HG02970 (cell line): ENCODE measurements around the gene PPIB.
"Not testable (repeated sequence)": the region's sequence is repeated elsewhere in the genome, so short reads cannot be mapped to it uniquely, and the experiment has no call there.

Source experiments
- ATAC-seq: cut with Tn5 transposase; IDR thresholded peaks from one replicate; pipeline ENCODE4 v1.9.1; 2021; ENCODE audit warnings: mild to moderate bottlenecking, moderate library complexity, moderate number of reproducible peaks; ENCODE audit not compliant: unreplicated experiment, low FRiP score

The PPIB gene

GRCh38 chr15:64143276-64143675 lies 19.5 kb downstream of the PPIB start:
- ATAC-seq: no peak

DNA sequence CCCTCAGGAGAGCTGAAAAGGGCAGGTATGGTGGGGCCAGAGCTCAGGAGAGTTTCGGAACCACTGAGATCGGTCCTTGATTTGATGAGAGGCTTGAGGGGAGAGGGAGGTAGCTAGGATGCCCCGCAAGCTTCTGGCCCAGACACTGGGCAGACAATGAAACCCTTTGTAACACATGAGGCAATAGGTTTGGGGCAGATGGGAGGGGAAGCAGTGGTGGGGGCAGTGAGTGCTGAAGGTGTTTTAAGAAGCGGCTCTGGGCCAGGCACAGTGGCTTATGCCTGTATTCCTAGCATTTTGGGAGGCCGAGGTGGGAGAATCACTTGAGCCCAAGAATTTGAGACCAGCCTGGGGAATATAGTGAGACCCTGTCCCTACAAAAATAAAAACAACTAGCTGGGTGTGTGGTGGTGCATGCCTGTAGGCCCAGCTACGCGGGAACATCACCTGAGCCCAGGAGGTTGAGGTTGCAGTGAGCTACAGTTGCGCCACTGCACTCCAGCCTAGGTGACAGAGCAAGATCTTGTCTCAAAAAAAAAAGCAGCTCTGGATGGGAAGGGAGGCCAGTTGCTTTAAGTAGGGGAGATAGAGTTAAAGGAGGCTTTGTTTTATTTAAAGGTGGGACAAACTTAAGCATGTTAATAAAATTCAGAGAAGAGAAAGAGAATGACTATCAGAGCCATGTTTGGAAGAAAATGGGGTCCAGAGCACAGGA lies 20.9 kb downstream of the PPIB start:
- no peak for ATAC-seq

DNA sequence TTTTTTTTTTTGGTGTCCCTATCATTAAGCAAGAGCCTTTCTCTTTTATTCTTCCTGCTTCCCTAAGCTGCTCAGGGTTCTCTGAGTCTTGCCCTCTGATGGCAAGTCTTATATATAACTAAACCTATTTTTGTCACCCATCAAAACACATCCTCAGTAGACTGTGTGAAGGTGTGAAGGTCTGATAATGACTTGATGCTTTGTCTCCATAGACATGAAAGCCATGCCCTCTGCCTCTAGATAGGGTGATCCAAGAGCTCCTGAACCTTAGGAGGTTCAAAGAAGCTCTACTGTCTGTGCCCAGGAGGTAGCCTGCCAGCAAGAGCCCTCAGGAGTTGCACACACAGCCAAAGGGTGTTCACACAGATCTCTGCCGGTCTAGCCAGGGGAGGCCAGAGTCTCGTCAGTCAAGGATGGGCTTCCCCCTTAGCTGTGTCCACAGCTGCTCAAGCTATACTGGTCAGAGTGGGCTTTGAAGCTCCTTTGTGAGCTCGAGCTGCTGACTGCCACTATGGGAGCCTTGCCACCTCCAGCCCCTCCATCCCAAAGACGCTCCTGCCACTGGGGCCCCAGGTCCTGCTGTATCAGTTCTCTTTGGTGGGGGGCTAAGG lies 24.4 kb downstream of the PPIB start:
- no peak for ATAC-seq

DNA sequence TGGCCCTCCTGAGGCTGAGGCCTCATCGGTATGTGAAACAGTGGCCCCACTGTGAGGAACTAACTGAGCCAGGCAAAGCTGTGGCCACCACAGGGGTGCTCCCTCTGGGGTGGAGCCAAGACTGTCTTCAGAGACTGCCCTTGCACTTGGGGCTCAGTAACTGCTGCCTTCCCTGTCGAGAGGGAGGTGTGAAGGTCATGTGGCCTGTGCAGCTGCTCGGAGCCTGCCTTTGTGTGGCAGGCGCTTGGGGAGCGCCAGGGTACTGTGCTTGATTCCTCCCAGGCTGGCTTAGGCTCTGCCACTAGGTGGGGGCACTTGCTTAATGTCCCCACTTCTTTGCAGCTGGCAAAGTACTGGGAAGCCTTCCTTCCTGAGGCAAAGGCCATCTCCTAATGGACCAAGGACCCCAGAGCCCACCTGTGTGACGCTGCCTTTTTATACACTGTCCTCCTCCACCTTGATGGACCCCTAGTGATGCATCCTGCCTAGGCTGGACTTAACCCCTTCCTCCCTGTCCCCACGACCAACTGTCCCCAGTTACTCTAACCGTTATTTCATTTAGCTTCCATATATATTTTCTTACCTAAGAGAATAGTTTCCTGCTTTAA lies 25.5 kb downstream of the PPIB start:
- no peak for ATAC-seq

DNA sequence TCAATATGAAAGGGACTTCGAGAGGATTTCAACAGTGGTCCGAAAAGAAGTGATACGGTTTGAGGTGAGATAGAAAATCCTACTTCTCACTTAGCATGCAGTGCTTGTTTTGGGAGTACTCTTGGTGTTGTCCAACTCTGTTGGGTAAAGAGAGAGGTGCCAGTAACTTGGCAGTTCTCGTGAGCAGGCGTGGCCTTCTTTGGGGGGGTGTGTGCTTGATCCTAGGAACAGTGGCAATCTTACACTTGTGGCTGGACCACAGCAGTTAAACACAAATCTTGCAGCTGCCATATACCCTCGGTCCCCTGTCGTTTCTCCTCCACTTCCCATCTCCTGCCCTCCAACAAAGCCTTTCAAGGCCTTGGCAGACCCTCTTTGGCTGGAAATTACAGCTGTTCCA lies 26.5 kb downstream of the PPIB start:
- ATAC-seq: no peak

GRCh38 chr15:64134345-64134829 lies 28.4 kb downstream of the PPIB start:
- no peak for ATAC-seq

- no peak for ATAC-seq
Measured at GRCh38 chr15:64133623-64134344, 29.0 kb downstream of the PPIB start.

DNA sequence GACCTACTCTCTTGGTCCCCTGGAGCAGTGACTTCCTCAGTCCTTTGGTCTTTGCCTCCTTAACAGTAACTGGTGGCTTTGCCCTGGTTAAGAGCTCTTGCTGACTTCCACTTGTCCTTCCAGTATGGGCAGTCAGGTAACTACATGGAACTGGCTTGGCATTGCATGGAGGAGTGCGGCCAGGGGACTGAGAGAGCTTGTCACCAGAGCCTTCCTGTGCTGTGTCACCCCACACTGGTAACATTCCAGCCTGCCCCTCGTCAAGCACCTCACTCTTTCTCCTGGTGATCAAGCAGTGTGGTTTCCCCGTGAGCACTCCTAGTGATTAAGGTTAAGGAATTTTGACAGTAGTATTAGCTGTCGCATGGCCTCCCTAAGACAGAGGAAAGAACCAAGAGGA lies 30.6 kb downstream of the PPIB start:
- no peak for ATAC-seq

DNA sequence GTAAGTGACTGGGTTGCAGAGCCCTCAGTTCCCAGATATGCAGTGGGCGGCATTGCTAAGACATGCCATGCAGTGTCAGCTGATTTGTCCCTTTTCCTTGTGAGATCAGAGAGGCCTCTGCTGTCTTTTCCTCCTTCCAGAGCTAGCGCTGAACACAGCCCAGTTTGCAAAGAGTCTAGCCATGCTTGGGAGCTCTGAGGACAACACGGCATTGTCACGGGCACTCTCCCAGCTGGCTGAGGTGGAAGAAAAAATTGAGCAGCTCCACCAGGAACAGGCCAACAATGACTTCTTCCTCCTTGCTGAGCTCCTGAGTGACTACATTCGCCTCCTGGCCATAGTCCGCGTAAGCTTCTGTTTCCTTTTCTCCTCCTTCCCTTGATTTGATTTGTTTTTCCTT lies 31.3 kb downstream of the PPIB start:
- no peak for ATAC-seq

DNA sequence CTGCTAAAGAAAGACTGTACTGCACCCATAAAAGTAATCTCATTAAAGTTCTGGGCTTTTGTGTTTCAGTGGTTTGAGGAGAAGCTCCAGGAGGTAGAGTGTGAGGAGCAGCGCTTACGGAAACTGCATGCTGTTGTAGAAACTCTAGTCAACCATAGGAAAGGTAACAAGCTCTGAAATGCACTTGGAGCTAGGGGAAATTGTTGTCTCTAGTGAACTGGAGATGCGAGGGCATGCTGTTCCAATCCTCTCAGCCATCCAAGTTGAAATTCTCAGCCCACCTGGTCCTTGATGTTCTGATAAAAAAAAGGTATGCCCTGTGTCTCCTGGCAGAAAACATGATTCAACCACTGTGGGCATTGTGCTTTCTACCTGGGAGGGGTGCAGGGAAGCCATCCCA lies 32.7 kb downstream of the PPIB start:
- ATAC-seq: no peak

- no peak for ATAC-seq
Measured at GRCh38 chr15:64127521-64128270, 35.1 kb downstream of the PPIB start.

GRCh38 chr15:64125978-64126377 lies 36.8 kb downstream of the PPIB start:
- ATAC-seq: no peak

DNA sequence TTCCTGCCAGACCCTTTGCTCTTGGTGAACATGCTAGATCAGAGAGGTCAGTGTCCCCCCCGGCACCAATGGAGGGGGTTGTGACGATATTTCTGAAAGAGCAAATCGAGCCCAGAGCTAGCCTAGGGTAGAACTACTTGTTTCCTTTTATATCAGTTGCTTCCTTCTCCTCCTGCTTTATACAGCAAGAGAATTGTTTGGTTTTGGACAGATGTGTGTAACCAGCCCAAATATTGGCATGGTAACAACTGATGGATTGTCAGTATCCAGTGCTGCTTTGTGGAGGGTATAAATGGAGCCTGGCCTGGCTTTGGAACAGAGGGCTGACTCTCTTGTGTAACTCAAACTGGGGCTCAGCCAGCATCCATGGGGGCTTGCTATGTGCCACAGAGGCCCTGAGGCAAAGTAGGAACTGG lies 39.9 kb downstream of the PPIB start:
- ATAC-seq: no peak

DNA sequence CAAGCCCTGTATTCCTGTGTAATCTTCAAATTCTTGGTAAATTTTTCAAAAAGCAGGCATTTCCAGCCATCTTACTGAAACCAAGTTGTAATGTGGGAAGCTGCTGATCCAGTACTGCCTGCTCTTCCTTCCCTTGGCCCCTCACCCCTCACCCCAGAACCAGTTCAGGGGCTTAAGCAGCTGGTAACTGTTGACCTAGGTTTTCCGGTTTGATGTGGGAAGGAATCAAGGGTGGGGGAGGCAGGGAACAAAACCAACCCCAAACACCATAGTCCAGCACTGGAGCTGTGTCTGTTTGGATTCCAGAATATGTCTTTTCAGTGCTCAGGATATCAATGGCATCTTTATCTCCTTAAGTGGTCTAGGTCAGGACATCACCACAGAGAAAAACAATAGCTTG lies 40.4 kb downstream of the PPIB start:
- ATAC-seq: no peak

DNA sequence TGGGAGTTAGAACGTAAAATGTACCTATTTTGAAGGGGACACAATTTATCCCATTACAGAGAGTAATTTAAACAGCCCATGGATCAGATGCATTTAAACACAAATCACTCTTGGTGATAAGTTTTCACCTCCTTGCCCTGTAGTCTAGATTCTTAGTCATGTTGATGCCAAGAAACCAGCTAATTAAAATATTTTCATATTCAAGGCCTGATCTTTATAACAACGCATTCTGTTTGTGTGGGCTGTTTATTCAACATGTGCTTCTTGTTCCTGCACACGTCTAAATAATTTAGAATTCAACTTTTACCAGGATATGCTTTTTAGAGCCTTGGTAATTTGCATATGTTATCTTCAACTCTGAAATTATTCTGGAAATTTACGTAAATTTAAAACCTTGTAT lies 41.2 kb downstream of the PPIB start:
- ATAC-seq: no peak

GRCh38 chr15:64120322-64120721 lies 42.5 kb downstream of the PPIB start:
- ATAC-seq: not testable (repeated sequence)

DNA sequence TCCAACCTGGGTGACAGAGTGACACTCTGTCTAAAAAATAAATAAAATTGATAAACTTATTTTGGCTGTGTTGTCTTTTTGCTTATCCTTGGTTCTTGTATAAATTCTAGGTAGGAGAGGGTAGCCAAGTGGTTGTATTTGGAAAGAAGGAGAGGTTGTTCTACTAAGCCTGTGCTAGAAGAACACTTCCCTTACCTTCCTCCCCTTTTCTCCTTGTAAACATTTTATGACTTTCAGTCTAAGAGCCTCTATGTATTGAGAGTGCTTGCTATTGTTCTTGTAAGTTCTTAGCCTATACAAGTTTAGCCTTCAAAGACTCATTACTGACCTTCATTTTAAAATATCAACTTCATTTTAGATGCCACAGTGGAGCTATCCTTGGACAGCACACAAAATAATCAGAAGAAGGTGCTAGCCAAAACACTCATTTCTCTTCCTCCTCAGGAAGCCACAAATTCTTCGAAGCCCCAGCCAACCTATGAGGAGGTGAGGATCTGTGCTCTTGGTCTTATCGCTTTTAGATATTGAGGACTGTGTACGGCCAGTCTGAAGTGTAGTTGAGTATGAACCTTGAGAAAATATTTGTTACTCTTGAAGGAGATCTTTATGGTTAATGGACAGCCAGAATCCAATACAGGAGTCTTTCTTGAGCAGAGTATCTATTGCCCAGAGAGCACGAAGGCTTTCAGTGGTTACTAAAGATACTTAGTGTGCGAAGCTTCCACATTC lies 44.9 kb downstream of the PPIB start:
- ATAC-seq: no peak

GRCh38 chr15:64112904-64113303 lies 49.9 kb downstream of the PPIB start:
- ATAC-seq: no peak

DNA sequence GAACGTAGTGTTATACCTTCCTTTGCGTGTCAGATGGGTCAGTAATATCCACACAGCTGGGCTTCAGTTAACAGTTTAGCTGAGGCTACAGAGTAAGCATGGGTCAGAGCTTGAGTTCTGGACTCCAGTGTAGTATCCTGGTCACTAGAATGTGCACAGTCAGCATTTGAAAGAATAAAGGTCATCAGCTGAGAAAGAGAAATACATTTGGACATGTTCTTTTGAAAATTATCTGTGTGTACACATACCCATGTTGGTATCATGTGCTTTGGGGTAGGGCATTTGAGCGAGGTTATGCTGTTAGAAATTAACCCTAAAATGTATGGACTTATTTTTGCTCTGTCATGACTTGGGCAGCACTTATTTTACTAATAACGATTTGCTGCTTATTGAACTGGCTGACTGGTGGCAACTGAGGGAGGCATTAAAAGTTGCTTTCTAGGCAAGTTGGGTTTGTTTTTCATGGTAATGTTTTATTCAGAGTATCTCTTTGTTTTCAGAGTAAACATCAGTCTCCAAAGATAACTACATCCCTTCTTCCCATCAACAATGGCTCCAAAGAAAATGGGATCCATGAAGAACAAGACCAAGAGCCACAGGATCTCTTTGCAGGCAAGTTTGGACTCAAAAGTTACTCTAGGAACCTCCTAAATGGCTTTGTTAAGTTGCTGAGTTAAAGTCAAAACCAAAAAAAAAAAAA lies 50.6 kb downstream of the PPIB start:
- no peak for ATAC-seq
